HG02970 (cell line): ENCODE results near the gene CHIT1.

Source experiments
- ATAC-seq: cut with Tn5 transposase; IDR thresholded peaks from one replicate; pipeline ENCODE4 v1.9.1; 2021; ENCODE audit warnings: mild to moderate bottlenecking, moderate library complexity, moderate number of reproducible peaks; ENCODE audit not compliant: unreplicated experiment, low FRiP score

Gene CHIT1

DNA sequence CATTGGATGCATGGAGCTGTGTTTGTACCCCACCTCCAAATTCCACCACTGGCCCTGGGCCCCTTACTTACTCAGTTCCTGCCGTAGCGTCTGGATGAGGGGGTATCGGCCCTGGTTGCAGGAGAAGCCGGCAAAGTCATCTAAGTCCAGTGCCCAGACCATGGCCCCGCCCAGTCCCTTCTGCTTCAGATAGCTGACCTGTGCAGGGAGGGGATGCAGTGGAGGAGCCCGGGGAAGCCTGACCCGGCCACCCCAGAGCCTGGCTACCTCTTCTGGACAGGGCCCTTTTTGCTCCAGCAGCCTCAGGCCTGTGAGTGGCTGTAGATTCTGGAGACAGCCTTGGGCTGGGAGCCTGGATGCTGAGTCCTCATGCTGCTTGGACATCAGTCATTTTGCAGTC lies 11.8 kb downstream of the CHIT1 start:
- ATAC-seq = no peak

DNA sequence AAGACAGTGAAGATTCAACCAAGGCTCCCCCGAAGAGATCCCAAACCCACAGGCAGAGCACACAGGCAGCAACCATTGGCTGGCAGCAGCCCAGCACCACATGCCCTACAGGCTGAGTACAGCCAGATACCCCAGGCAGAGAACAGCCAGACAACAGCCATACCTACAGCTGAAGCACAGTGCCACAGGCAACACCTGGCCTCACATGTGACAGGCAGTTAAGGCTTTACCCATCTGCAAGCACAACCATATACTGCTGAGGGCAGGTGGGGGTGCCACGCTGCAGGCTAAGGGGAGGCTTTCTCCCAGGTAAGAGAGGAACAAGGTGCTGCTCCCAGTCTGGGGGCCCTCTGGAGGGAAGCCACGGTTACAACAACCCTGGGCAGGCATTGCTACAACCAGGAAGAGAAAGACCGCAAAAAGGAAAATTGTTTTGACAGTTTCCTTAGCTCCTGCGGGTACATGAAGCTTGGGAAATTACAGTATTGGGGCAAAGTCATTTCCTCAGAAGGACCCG lies 12.3 kb downstream of the CHIT1 start:
- no peak for ATAC-seq

DNA sequence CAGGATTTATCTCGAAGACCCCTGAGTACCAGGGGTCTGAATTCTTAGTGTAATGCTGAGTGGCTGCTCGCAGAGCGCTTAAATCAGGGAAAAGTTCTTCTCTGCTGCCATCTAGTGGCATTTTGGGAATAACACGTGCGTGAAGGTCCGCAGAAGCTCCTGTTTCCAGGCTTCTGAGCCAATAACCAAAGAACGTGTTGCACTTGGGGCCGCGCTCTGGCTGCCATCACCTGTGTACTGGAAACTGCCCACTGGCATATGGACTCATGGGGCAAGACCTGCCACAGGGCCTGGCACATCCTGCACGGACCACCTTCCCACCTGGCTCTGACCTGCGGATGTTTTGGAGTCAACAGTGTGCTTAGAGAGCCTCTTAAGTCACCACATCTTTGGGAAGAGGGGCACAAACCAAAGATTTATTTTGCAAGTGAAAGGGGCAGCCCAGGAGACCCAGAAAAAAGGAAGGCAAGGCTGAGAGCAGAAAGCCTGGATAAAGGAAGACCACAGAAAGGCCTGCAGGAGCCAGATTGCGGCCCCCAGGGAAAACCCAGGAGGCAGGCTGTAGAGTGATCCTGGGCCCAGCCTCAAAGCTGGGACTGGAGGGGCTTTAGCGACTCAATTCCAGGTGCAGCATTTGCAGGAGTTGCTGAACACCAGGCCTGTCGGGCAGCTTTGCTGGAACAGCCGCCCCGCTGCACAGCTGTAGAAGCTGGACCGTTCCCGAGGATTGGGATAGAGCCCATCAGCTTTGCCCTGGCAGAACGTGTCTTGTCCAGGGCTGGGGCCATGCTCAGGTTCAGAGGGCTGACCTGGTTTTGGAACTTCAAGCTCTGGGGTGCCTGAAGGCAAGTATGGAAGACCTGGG lies 13.0 kb downstream of the CHIT1 start:
- no peak for ATAC-seq

DNA sequence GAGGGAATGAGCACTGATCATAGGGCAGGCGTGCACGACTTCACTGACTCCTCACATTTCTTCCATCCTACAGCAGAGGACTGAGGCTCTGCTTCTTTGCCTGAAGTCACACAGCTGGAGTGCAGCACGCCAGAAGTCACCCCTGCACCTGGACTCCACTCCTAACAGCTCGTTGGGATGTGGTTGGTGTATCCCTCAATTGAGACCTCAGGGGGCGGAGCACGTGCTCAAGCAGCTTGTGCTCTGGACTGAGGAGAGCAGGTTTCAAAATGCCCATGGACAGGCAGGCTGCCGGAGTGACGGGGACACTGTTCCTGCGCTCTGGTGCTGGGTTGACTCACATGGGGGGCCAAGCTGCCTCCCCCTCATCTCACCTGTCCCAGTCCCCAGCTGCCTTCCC lies 13.9 kb downstream of the CHIT1 start:
- no peak for ATAC-seq

DNA sequence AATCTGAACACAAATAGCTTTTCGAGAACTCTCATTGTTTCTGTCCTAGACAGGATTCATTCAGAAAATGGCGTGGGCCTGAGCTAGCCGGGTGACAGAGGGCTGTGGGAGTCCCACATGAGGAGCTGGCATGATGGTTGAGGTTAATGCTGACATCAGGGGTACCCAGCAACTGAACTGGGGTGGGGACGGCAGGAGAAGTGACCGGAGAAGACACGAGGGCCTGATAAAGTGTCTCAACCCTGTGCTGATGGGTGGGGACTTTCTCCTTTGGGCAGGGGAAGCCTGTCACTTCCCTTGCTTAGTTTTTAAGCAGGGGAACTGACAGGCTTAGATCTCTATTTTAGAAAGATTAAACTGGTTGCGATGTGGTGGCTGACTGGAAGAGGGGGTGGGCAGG lies 14.6 kb downstream of the CHIT1 start:
- no peak for ATAC-seq

DNA sequence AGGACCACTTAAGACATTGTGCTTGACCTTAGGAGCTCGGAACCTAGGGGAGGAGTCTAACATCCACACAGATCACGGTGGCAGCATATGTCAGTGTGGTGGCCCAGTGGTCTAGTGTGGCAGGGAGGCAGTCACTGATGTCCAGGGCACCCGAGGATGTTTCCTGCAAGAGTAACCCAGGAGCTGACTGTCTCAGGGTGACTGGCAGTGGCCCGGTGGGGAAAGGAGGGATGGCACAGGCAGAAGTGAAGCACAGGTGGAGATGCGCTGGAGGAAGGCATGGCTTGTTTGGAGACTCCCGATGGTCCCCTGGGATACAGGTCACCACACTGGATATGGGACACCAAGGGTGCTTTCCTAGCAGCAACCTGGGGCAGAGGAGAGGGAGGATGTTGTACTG lies 16.3 kb downstream of the CHIT1 start:
- no peak for ATAC-seq

DNA sequence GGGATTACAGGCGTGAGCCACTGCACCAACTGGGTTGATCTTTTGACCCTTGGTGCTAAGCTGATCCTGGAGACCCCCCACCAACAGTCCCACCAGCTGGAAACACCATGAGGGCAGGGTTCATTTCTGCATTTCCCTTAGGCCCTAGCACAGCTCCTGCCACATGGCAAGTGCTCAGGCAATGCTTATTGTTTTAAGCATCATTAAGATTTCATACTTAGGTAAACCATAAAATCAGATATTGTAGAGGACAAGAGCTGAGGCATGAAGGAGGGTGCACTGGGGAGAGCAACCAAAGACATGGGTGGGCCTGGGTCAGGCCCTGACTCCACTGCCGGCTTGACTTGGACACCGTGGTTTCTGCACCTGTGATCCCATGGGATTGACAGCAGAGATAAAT lies 17.7 kb downstream of the CHIT1 start:
- no peak for ATAC-seq

DNA sequence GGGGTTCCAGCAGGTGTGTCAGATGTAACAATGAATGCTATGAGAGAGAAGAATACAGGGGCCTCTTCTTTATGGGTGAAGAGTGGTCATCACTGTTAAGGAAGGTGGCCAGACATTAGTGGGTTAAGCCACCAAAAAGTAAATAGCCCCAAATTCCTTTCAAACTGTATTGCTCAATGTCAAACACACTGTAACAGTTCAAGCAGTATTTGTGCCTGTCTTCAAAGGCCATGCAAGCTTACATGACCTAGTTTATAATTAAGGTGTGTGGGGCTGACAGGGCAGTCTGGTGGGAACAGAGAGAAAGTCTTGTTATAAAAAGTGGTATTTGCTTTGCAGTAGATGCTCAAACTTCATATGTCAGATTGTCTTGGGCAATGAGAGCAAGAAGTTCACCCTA lies 18.5 kb downstream of the CHIT1 start:
- no peak for ATAC-seq

DNA sequence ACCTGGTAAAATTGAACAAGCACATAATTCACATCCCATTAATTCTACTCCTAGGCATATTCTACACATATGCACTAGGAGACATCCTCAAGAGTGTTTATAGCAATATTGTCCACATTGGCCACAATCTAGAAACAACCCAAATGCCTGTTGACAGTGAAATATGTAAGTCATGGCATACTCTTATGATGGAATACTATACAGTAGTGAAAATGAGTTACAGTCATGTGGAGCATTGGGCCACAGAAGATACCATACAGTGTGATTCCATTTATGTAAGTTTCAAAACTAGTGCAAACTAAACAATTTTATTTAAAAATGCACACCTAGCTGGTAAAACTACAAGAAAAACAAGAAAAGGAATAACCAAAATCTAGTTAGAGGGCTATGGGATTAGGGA lies 19.1 kb downstream of the CHIT1 start:
- no peak for ATAC-seq

DNA sequence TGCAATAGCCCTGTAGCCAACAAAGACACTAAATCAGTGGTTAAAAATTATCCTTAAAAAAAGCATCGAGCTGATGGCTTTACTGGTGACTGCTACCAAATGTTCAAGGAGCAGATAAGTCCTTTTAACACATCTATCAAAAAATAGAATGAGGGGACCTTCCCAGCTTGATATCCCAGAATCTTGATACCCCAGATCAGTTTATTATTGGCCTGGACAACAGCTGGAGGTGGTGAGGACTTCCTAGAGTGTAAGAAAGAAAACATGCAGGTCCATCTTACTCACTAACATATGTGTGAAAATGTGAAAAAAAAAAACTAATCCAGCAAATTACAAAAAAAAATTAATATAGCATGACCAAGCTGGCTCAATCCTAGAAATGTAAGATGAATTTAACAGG lies 21.3 kb downstream of the CHIT1 start:
- ATAC-seq = no peak

DNA sequence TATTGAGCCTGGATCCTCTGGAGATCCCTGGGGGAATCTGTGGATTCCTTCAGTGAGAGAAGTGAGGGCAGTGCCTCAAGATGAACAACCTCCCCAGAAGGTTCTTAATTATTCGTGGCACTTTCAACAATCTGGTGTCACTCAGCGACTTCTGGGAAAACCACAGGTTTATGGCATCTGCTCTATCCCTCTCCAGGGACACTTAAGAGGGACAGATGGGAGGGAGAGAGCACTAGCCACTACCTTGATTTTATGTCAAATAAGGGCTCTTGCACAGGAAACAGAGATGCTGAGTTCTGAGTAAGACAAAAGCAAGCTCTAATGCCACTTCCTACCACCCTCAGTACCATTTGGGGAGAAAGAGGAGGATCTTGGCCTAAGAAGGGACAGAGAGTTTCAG lies 21.7 kb downstream of the CHIT1 start:
- ATAC-seq = no peak

DNA sequence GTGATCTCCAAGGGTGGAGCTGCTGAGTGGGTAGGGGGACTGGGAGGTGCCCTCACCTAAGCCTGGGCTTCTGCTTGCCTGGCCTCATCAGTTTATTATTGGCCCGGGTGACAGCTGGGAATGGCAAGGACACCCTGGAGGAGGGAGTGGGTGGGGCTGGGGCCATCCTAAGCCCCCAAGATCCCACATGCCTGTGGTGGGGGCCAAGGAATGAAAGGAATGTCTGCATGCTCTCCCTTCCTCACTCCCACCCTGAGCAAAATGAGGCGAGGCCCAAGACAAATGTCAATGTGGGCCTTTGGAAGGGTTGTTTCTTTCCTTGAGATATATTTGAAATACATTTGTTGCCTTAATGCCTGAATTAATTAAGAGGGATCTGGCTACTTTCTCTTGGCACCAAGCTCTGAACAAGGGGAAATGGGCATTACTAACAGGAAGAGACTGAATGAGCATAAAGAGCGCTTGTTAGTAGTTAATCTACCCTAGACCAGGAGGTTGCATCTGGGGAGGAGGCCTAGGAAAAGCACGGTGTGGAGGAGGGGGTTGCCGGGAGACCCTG lies 23.3 kb downstream of the CHIT1 start:
- no peak for ATAC-seq

DNA sequence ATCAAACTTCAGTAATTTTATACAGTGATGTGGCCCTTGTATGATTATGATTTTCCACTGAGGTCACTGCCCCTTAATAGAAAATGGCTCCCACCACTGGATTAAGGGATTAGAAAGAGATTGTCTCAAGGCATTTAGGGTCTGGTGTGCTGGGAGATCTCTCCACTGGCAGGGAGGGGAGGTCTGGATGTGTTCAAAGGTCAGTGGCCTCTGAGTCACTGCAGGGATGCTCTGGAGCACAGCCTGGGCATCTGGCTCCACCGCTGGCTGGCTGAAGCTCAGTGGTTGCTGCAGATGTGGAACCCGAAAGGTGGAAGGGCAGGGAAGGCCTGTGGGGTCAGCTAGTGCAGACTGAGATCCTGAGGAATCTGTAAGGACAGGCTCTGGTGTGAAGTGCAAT lies 24.7 kb downstream of the CHIT1 start:
- ATAC-seq = no peak

DNA sequence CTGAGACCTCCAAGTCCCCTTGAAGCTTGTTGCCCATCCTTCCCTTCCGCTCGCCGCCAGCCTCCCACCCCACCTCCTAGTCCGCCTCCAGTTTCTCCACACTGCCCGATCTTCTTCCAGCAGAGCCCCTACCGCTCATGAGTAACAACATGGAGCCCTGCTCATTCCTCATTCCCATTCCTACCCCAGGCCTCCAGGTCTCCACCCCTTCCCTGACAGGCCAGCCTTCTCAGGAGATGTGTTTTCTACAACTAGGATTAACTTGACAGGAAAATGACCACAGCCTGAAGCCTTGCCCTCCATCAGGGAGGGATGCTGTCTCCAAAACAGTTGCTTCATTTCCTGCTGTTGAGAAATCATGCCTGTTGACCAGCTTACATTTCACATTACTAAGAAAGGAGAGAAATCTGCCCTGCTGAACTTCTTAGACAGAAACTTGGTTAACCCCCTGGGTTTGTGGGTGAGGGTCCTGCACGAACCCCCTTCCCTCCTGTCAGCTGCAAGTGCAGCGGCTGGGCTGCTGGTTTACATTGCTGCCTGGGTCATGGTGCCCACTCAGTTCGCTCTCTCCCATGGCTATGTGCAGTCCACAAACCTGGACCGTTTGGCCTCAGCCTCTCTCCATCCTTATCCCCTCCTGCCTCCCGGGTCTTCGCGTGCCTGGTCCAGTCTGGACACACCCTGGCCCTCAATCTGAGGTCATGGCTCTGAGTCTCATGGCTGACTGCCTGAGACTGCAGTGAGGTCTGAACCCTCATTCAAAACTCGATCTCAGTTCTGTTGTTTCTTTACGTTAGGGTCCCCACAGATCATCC lies 26.8 kb downstream of the CHIT1 start:
- no peak for ATAC-seq

DNA sequence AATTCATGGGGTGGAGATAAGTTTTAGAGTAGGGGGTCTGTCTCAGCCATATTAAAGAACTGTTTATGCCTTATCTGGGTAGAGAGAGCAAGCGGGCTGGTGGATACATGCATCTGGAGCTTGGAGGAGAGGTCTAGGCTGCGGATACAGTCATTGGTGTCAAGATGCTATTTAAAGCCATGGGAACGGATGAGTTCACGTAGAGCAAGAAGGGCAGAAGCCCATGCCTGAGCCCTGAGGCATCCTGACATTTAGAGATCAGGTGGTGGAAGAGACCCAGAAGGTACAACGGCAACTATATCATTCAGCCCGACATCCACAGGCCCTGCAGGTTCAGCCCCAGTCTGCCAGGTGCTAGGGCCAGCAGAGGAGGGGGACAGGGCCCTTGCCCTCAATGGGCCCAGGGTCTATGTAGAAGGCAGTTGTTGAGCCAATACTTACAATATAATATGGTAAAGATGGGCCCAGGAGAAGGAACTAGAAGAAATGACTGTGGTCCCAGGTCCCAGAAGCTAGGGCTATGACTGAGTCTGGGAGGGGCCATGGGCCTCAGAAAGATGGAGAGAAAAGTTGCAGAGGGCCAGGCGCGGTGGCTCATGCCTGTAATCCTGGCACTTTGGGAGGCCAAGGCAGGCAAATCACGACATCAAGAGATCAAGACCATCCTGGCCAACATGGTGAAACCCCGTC lies 27.8 kb downstream of the CHIT1 start:
- no peak for ATAC-seq

DNA sequence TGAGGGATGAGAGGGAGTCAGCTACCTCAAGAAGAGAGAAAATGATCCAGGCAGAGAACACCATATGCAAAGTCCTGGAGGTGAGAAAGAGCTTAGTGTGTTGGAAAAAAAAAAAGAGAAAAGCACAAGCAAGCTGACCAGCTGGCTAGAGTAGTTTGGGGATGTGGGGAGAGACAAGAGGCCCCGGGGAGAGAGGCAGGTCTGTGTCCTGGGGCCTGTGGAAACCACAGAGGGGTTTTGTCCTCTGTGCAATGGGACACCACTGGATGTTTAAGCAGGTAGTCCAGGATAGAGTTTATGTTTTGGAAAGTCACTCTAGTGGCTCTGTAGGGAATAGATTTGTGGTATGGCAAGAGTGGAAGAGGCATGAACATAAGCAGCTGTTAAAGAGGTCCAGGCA lies 28.6 kb downstream of the CHIT1 start:
- ATAC-seq = no peak

DNA sequence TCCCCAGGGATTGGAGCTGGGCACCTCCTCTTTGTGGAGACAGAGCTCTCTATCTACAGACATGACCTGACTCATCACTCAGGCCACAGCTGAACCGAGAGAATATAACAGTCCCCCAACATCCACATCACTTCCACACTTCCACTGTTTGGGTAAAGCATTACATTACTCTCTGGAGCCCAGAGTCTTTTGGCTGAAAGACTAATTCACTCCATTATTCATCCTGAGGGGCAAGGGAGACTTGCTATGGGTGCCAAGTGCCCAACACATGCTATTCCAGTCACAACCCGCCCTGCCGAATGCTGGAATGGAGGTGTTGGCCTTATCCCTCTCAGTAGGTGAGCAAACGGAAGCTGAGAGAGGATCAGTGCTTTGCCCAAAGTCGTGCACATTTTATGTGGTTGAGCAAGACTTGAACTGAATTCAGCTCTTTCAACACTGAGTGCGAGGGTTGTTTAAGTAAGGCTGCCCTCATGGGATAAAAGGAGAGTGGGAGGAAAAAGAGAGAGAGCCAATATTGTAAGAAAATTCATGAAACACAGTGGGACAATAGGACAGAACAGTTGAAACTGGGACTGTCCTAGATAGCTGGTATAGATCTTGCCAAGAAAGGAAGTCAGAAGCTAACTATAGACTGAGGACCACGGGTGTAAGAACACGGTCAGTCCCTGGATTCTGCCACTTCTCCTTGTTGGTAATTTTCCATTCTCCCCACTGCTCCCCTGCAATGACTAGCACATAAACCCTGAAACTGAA lies 29.5 kb downstream of the CHIT1 start:
- ATAC-seq = no peak

DNA sequence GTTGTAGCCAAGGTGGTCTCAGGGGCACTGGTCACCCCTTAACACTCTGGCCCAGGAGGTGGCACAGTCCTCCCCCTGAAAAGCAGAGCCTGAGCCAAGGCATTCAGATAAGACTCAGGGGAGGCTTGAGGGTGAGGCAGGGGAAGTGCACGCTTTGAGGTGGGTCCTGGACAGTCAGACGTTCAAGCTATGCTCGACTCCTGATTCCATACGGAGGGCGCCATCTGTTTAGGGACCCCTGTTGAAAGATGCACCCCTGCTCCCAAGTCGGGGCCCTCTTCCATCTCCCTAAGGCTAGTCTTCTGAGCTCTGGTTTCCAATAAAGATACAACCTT lies 30.0 kb downstream of the CHIT1 start:
- ATAC-seq = no peak

DNA sequence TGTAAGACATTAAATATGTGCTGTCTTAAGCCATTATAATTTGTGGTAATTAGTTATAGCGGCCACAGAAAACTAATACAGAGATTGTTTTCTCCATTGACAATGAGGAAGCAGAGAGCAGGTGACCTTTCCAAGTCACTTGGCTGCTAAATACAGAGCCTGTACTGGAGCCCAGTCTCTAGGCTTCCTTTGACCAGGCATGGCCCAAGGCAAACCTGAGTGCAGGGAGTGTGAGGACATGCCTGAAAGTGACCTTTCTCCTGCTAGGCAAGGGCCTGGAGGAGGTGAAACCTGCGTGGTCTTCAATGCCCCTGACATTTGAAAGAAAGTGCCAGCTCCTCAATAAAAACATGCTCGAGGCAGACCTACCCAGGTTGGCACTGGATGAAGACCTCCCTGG lies 30.5 kb downstream of the CHIT1 start:
- ATAC-seq = no peak

DNA sequence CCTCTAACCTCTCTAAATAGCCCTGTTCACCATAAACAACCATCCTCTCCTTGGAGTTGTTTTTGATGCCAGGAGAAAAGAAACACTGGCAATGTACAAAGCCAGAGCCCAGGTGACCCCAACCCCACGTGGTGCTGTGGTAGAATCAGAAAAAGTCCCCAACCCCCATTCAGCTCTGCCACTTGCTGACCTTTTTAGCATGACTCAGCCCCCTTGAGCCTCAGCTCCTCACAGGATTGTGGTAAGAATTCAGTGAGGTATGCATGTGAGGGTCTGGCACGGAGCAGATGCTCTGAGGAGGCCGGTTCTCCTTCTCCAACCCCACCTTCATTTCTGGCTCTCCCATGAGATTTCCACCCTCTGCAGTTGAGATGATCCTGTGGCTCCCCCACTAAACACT lies 31.8 kb downstream of the CHIT1 start:
- ATAC-seq = no peak
